Hematopoietic multipotent progenitor cell treated with erythropoietin and hydrocortisone succinate and interleukin-3 and kit ligand, for 15 days (in vitro differentiated cells): ENCODE data around the gene SERPINI2.
"Not testable (repeated sequence)": the region's sequence is repeated elsewhere in the genome, so short reads cannot be mapped to it uniquely, and the experiment has no call there.

Experiments used
- DNase-seq: peaks from one replicate; pipeline ENCODE4 v3.0.0-alpha.2; 2015; ENCODE audit warnings: low spot score

SERPINI2 gene

GRCh38 chr3:167450195-167450594, 23.6 kb downstream of the SERPINI2 start:
- no peak for DNase-seq

GRCh38 chr3:167445491-167445890, 28.4 kb downstream of the SERPINI2 start:
- DNase-seq, result no peak

GRCh38 chr3:167441256-167441655, 32.6 kb downstream of the SERPINI2 start:
- DNase-seq, result no peak

DNA sequence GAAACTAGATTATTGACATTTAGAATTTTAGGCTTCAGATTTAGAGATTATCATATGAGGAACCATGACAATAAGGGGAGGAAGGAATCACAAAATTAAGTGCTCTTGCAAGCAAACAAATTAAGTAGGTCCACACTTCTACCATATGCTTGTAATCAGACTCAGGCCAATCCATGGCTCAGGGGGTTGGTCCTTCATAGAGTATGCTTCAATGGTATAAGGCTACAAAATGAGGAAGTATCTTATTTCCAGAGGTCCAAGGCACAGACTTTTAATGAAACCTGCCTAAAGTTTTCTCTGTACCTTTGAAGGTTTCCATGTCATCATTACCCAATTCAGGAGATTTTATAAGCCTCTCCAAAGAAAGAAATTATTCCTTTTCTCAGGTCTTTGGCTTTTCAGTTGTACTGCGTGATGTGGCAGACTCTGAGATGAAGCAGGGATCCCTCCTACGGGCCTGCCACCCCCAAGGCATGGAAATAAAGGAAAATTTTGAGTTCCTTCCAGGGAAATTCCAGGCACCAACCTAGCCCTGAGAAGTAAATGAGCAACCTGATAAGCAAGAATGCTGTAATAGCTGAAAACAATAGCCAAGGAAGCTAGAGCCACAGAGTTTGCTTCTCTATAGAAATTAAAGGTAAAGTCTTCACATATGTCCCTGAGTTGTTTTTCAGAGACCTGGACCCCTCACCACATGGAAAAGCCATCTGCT, 36.3 kb downstream of the SERPINI2 start:
- DNase-seq, result no peak

DNA sequence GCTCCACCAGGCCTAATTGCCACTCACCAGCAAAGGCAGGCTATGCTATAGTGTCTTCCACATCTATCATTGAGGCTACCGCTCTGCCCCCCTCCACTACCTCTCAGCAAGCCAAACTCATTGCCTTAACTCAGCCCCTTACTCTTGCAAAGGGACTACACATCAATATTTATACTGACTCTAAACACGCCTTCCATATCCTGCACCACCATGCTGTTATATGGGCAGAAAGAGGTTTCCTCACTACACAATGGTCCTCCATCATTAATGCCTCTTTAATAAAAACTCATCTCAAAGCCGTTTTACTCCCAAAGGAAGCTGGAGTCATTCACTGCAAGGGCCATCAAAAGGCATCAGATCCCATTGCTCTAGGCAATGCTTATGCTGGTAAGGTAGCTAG, 46.9 kb downstream of the SERPINI2 start:
- not testable (repeated sequence) for DNase-seq

- DNase-seq, result not testable (repeated sequence)
These were observed 51.4 kb downstream of the SERPINI2 start for GRCh38 chr3:167422396-167422795.

- no peak for DNase-seq
These were observed 64.2 kb downstream of the SERPINI2 start for GRCh38 chr3:167409611-167410010.

- no peak for DNase-seq
These were observed 66.9 kb downstream of the SERPINI2 start for GRCh38 chr3:167406876-167407492.

DNA sequence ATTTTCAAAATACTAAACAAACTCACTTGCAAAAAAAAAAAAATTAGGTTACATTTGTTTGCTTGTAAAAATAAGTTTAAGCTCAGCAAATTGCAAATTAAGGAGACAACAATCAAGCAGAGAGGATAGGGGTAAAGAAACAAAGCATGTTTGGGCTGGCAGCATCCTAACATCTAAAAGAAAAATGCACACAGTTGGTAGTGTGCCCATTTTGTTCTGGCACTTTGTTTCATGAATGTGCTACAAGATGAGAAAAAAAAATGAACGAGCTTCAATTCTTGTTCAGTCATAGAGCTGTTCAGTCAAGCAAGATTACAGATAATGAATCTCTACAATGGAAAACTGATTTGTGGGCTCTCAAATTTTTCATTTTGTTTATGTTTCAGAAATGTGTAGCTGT, 76.0 kb downstream of the SERPINI2 start:
- DNase-seq, result no peak

- no peak for DNase-seq
These were observed 77.8 kb downstream of the SERPINI2 start for GRCh38 chr3:167396075-167396474.

GRCh38 chr3:167394003-167394402, 79.8 kb downstream of the SERPINI2 start:
- no peak for DNase-seq
